ENCODE data around the gene POC5.
"Not testable (repeated sequence)": the region's sequence is repeated elsewhere in the genome, so short reads cannot be mapped to it uniquely, and the experiment has no call there.

Gene POC5

GRCh38 chr5:75706775-75707174 is 10.5 kb downstream of the POC5 start:
- no peak for DNase-seq (ENCODE audit: low spot score)

DNA sequence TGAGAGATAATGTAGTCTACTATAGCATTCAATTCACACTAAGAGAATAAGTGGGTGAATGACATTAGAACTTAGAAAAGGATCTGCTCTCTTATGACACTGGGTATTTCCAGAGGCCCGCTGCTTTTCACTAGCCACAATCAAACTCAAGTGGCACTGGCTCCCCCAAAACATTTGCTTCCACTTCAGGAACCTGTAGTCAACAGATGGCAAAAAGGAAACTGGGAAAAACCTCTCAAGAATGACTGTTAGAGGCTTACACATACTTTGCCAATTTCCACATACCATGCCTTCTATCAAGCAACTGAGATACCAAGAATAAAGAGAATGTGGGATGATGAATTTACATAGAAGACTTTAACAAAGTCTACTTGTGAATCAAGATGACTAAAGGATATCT is 11.2 kb downstream of the POC5 start:
- DNase-seq (ENCODE audit: low spot score) = no peak

DNA sequence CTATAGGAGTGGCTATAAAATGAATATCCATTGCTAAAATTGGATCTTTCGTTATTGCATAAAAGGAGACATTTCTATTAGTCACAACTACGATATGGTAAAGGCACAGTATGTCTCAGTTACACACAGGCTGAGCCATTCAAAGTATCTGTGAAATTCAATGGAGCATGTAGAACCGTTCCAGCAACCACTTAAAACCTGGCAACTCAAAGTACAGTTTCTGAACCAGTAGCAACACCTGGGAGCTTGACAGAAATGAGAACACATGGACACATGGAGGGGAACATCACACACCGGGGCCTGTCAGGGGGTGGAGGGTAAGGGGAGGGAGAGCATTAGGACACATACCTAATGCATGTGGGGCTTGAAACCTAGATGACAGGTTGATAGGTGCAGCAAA is 15.4 kb downstream of the POC5 start:
- no peak for DNase-seq (ENCODE audit: low spot score)

GRCh38 chr5:75695472-75696351 is 21.5 kb downstream of the POC5 start:
- DNase-seq (ENCODE audit: low spot score) = not testable (repeated sequence)

DNA sequence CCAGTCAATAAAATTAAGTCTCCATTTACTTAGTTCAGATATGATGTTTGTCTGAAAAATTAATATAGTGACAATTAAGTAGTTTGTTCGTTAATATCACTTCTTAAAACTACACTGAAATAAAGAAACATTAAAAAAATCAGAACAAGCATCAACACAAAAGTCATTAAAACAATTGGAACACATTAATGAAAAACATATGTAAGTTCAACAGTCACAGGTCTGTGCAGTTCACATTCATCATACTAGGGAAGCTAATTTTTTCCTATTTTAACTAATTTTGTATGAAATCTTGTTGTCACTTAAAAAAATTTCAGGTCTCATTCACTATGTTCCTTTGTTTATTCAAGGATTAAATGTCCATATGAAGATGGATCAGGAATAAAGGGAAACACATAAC is 22.5 kb downstream of the POC5 start:
- no peak for DNase-seq (ENCODE audit: low spot score)

DNA sequence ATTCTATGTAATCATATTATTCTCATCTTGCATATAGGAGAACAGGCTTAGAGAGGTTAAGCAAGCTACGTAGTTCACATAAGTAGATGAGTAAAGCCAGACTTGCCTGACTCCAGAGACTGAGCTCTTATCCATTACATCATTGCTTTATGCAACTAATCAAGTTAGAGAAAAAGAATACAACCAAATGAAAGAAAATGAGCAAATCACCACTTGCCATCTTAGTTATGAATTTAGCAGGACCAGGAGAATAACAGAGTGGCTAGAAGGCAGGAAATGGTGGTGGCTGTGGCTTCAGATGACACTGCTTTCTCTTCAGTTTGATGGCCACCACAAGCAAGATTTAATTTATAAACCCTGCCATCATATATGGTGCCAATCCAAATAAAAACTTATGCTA is 26.6 kb downstream of the POC5 start:
- peak; percentile 79 for DNase-seq (ENCODE audit: low spot score)

DNA sequence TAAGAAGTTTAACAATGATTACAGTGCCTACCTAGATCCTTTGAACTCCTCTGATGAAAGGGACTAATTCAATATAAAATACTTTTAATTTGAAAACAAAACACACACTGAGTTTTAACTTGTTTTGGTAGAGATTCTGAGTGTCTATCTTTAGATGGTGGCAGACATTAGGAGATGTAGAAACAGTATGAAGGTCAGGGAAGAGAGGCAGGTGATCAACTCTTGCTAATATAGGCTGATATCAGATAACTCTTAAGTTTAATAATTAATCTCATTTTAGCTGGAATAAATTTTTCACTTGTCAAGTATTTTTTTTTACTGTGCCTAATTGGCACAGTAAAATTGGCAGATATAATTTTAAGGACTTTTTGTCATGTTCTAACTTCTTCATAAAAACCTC is 30.8 kb downstream of the POC5 start:
- DNase-seq (ENCODE audit: low spot score) = no peak

GRCh38 chr5:75685141-75685540 is 32.1 kb downstream of the POC5 start:
- DNase-seq (ENCODE audit: low spot score) = no peak

GRCh38 chr5:75681125-75681830 is 36.0 kb downstream of the POC5 start:
- peak; percentile 37 for DNase-seq (ENCODE audit: low spot score)

DNA sequence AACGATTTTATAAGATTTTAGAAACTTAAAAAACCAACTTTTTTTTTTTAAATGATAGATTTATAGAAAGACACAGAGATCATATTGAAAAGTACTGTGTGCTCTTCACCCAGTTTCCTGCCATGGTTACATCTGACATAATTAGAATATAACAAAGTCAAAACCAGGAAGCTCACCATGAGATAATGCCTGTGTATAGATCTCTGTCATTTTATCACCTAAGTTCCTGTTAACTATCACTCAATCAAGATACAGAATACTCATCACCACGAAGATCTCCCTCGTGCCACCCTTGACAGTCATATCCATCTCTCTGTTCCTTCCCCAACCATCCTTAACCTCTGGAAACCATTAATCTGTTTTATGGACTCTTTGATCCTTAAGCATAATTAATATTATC is 39.1 kb downstream of the POC5 start:
- no peak for DNase-seq (ENCODE audit: low spot score)

- DNase-seq (ENCODE audit: low spot score) = no peak
These were observed 39.6 kb downstream of the POC5 start for GRCh38 chr5:75677607-75678006.

DNA sequence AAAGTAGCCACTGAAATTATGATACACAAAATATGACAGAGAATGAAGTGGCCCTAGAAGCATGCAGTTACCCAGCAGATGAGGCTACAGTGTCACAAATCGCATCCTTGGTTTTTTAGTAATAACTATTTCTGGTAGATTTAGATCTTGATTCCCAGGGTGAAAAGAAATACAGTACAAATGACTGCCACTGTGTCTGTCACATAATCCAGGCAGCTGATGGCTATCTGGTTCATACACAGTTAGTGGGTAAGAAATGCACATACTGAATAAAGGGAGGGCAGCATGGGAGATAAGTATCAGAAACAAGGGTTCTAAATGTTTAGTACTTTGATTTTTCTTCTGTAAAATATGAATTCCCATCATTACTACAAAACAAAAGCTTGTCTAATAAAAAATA is 41.5 kb downstream of the POC5 start:
- DNase-seq (ENCODE audit: low spot score) = peak; percentile 51

DNA sequence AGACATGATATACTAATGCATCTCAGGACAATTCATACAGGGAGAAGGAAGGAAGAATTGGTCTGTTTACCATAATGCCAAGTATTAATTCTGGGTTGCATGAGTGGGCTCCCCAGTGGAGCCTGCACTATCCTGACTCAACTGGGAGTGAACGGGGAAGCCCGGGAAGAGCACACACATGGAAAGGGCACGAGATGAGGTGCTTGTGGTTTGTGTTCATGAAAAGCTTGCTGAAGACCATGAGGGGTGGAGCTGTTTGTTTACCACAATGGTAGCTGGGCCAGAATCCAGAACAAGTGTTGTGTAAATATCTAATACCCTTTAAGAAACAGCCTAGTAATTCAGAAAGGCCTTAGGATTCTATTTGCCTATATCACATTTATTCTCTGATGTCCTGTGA is 44.6 kb downstream of the POC5 start:
- DNase-seq (ENCODE audit: low spot score) = no peak

- no peak for DNase-seq (ENCODE audit: low spot score)
These were observed 45.7 kb downstream of the POC5 start for GRCh38 chr5:75671506-75671905.

- no peak for DNase-seq (ENCODE audit: low spot score)
These were observed 46.7 kb downstream of the POC5 start for GRCh38 chr5:75670577-75670976.

GRCh38 chr5:75668977-75669689 is 48.1 kb downstream of the POC5 start:
- no peak for DNase-seq (ENCODE audit: low spot score)

DNA sequence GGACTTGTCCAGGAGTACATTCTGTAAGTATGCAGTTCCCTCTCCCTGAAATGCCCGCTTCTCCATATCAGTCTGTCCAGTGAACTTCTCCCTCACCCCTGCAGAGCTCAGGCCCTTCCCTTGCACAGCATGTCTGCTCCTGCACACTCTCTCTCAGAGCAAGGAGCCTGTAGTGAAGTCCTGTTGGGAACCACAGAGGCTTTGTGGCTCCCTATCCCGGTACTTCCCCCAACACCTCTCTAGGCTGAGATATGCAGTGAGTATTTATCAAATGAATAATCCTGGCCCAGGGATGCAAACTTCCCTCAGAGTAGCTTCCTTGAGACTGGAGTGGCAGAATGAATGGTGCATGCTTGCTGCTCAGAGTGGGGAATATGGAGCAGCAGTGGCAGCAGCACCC is 48.8 kb downstream of the POC5 start:
- no peak for DNase-seq (ENCODE audit: low spot score)

DNA sequence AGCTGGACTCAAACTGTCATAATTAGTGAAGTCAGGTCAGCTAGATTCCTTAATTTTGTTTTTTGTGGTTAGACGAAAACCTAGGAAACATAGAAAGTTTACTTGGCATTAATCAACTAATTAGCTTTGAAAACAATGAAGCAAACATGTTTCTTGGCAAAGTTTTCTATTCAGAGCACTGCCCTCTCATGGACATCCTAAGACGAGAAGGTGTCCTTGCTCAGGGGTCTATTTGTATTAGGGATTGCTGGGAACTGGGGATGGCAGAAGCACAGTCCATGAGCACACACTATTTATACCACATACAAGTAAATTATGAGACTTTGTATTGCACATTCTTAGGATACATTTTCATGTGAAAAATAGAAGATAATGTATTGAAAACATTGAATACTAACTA is 49.7 kb downstream of the POC5 start:
- no peak for DNase-seq (ENCODE audit: low spot score)

- DNase-seq (ENCODE audit: low spot score) = peak; percentile 70
These were observed 50.4 kb downstream of the POC5 start for GRCh38 chr5:75666801-75667200.

DNA sequence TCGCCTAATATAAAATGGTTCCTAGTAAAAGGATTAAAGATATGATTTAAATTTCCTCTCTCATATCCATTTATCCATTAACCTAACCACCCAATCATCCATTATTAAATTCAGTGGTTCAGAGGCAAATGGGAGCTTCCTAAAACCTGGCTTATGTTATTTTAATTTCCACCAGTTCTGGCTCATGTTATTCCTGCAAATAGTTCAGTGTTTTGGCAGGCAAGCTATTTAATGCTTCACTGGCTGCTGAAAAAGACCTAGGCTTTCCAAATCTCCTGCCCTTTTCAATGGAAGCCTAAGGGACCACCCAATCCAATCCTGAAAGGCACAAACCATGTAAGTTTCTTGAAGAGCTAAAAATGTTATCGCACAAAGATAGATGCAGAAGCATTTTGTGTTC is 52.3 kb downstream of the POC5 start:
- no peak for DNase-seq (ENCODE audit: low spot score)

- DNase-seq (ENCODE audit: low spot score) = no peak
These were observed 53.5 kb downstream of the POC5 start for GRCh38 chr5:75663579-75664284.

GRCh38 chr5:75662061-75662460 is 55.2 kb downstream of the POC5 start:
- DNase-seq (ENCODE audit: low spot score) = peak; percentile 85
